Uterus (tissue), 2 donors: Measurements from ENCODE around the gene CCDC69.
A peak's percentile ranks its signal among the peaks of the same experiment; 100 is the strongest.

Source experiments
- POLR2A ChIP-seq, 2 donors: fragments of 450-650 bp; IDR thresholded peaks; one replicate each; pipeline ENCODE4 v1.6.1; 2016; ENCODE audit warnings: antibody characterized with exemption in 2 of 2, mild to moderate bottlenecking in 1 of 2, moderate library complexity in 1 of 2
- TF ChIP-seq, protein P1 (sequence below), 4 experiments: fragments of 200-600 bp in 2 of 4; fragments of 450-650 bp in 2 of 4; sonication (generic) in 2 of 4; IDR thresholded peaks; one replicate each; pipeline ENCODE4 v1.5.1; 2016 to 2019; ENCODE audit warnings: antibody characterized with exemption in 4 of 4, mild to moderate bottlenecking in 2 of 4, moderate library complexity in 1 of 4

GRCh38 chr5:151150471-151151262, 73.2 kb downstream of the CCDC69 start:
- TF ChIP-seq POLR2A (IDR thresholded peaks at IDR 0.05) = peak in 1 of 2 donors; percentile 22
- TF ChIP-seq, protein P1, sequence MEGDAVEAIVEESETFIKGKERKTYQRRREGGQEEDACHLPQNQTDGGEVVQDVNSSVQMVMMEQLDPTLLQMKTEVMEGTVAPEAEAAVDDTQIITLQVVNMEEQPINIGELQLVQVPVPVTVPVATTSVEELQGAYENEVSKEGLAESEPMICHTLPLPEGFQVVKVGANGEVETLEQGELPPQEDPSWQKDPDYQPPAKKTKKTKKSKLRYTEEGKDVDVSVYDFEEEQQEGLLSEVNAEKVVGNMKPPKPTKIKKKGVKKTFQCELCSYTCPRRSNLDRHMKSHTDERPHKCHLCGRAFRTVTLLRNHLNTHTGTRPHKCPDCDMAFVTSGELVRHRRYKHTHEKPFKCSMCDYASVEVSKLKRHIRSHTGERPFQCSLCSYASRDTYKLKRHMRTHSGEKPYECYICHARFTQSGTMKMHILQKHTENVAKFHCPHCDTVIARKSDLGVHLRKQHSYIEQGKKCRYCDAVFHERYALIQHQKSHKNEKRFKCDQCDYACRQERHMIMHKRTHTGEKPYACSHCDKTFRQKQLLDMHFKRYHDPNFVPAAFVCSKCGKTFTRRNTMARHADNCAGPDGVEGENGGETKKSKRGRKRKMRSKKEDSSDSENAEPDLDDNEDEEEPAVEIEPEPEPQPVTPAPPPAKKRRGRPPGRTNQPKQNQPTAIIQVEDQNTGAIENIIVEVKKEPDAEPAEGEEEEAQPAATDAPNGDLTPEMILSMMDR (IDR thresholded peaks at IDR 0.05) = no peak
